Measurements from ENCODE around the gene CD300LB.
"Not testable (repeated sequence)": the region's sequence is repeated elsewhere in the genome, so short reads cannot be mapped to it uniquely, and the experiment has no call there.

- TF ChIP-seq CTCF, POLR2A, POLR2AphosphoS5 (IDR thresholded peaks at IDR 0.05): not testable (repeated sequence)
Measured at GRCh38 chr17:74518413-74518981, 12.8 kb downstream of the CD300LB start.

Measured in prostate gland (tissue), 2 donors.